Panc1 (cell line): ENCODE data around the gene CCDC127. TPM values are rescaled to one million over a fixed set of nuclear protein-coding genes. Genes with fewer than 3 reads are reported as not detected.
"Not testable (repeated sequence)": the region's sequence is repeated elsewhere in the genome, so short reads cannot be mapped to it uniquely, and the experiment has no call there.

Experiments used
- ATAC-seq: fragments of 200-7000 bp; cut with Tn5 transposase; 2 replicates; pipeline ENCODE4 v1.9.1; 2020; ENCODE audit warnings: mild to moderate bottlenecking, moderate library complexity
- BruUV-seq: library from RNA; stranded (reverse); fragments of 400-500 nt; replicated peaks from 2 replicates; lab custom pipeline; 2021; lab: Mats Ljungman, UMichigan
- CTCF ChIA-PET: fragments of 300-600 bp; sonication (Branson Sonifier 250); formaldehyde crosslinking; loops from one replicate; lab custom pipeline; 2022; ENCODE audit warnings: antibody characterized with exemption; lab: Charles Lee
- POLR2A ChIA-PET: fragments of 300-600 bp; sonication (Branson Sonifier 250); formaldehyde crosslinking; loops from one replicate; lab custom pipeline; 2022; ENCODE audit warnings: antibody characterized with exemption; lab: Charles Lee
- DNase-seq: peaks from one replicate; pipeline ENCODE4 v3.0.0-alpha.2; 2010; ENCODE audit warnings: low read depth, low spot score
- H3K27ac ChIP-seq: 2 replicates; pipeline ENCODE4 v1.5.1; 2011; ENCODE audit warnings: mild to moderate bottlenecking, low read length, inconsistent platforms
- H3K27me3 ChIP-seq: fragments of 200-500 bp; sonication (Bioruptor generic); 2 replicates; pipeline ENCODE4 v1.6.0; 2014; ENCODE audit warnings: low read length, inconsistent platforms; ENCODE audit not compliant: control insufficient read depth, insufficient read depth
- H3K36me3 ChIP-seq: fragments of 200-500 bp; sonication (Bioruptor generic); 2 replicates; pipeline ENCODE4 v1.5.1; 2014; ENCODE audit warnings: inconsistent platforms, mild to moderate bottlenecking, low read length, moderate library complexity; ENCODE audit not compliant: control insufficient read depth, insufficient read depth
- H3K4me1 ChIP-seq: 2 replicates; pipeline ENCODE4 v1.5.1; 2011; ENCODE audit warnings: inconsistent platforms, mild to moderate bottlenecking, low read length, moderate library complexity; ENCODE audit not compliant: control insufficient read depth, insufficient read depth
- H3K4me3 ChIP-seq, 2 experiments: 2 replicates each; pipeline ENCODE4 v1.5.1; 2011 to 2012; ENCODE audit warnings: low read depth in 2 of 2, low read length in 2 of 2, mild to moderate bottlenecking in 2 of 2, inconsistent platforms in 1 of 2, moderate library complexity in 1 of 2
- H3K9me3 ChIP-seq: fragments of 200-500 bp; sonication (Bioruptor generic); 2 replicates; pipeline ENCODE4 v1.5.1; 2014; ENCODE audit warnings: low read depth, mild to moderate bottlenecking, inconsistent platforms, low read length, moderate library complexity; ENCODE audit not compliant: control insufficient read depth, insufficient read depth
- CTCF ChIP-seq: fragments of 450-650 bp; IDR thresholded peaks from 2 replicates; pipeline ENCODE4 v1.5.1; 2017; ENCODE audit warnings: mild to moderate bottlenecking
- POLR2AphosphoS5 ChIP-seq: IDR thresholded peaks from 2 replicates; pipeline ENCODE4 v1.6.1; 2012; ENCODE audit warnings: mild to moderate bottlenecking, low read depth, low read length, moderate library complexity
- REST ChIP-seq, 2 experiments: IDR thresholded peaks; 2 replicates each; pipeline ENCODE4 v1.6.1; 2011 to 2012; ENCODE audit warnings: low read depth in 2 of 2, control low read depth in 1 of 2, low read length in 1 of 2, mild to moderate bottlenecking in 1 of 2, moderate library complexity in 1 of 2; ENCODE audit not compliant: insufficient read depth in 1 of 2
- SIN3A ChIP-seq: IDR thresholded peaks from 2 replicates; pipeline ENCODE4 v1.6.1; 2012; ENCODE audit warnings: low read depth, mild to moderate bottlenecking, low read length, moderate library complexity, borderline replicate concordance; ENCODE audit not compliant: insufficient read depth
- TCF7L2 ChIP-seq: IDR thresholded peaks from 2 replicates; pipeline ENCODE4 v1.6.1; 2011; ENCODE audit warnings: mild to moderate bottlenecking, low read depth, low read length, inconsistent platforms
- in situ Hi-C: cut with HindIII; loops from 2 replicates; pipeline ENCODE4 v1.10.0; 2016; ENCODE audit warnings: low sequenced_read_pairs, low pct_unique_long_range_greater_than_20kb
- intact Hi-C: fragments of 100-400 bp; cut with micrococcal nuclease; formaldehyde crosslinking; loops from one replicate; pipeline ENCODE4 v1.10.0; 2022; ENCODE audit not compliant: unreplicated experiment
- total RNA-seq: library from RNA; stranded (reverse); gene quantifications from one replicate; pipeline ENCODE4 v1.2.1, GENCODE V29; 2021; ENCODE audit not compliant: unreplicated experiment

CCDC127 gene
- total RNA-seq, 1 experiment from 2014 or later, result 8.1 TPM

- no peak overlapping the region for H3K4me3 ChIP-seq
- H3K27ac ChIP-seq, result no peak overlapping the region
- H3K36me3 ChIP-seq, result peaks cover 12% of the 10 kb centered on the region
- DNase-seq (no peak), ATAC-seq (no peak)
- no TSS peak for BruUV-seq
- CTCF ChIA-PET, result no interaction called here
- H3K9me3 ChIP-seq, result no peaks in the 10 kb centered on the region
- POLR2A ChIA-PET, result no interaction called here
- H3K4me1 ChIP-seq, result peaks cover 16% of the 10 kb centered on the region
- H3K27me3 ChIP-seq, result no peaks in the 10 kb centered on the region
- TF ChIP-seq CTCF (no peak), TCF7L2 (no peak), SIN3A (no peak), REST (IDR thresholded peaks at IDR 0.05; ENCODE audit: insufficient read depth in 1 of 2, low read depth in 2 of 2, low read length in 1 of 2) (no peak), POLR2AphosphoS5 (no peak)
- in situ Hi-C loops, result no loop called here
- intact Hi-C loops, result no loop called here
Observed at GRCh38 chr5:223791-224190, 5.8 kb upstream of the CCDC127 start.

GRCh38 chr5:222951-223715 lies 5.2 kb upstream of the CCDC127 start:
- H3K27ac ChIP-seq, ATAC-seq, intact Hi-C loops, H3K36me3 ChIP-seq, in situ Hi-C loops, H3K4me3 ChIP-seq, CTCF ChIA-PET, POLR2A ChIA-PET, H3K9me3 ChIP-seq, DNase-seq, H3K27me3 ChIP-seq, BruUV-seq: not testable (repeated sequence)
- H3K4me1 ChIP-seq, result peaks cover 16% of the 10 kb centered on the region

GRCh38 chr5:219991-220390 lies 2.0 kb upstream of the CCDC127 start:
- DNase-seq (no peak), ATAC-seq (no peak)
- Histone ChIP-seq H3K4me3 (peak overlapping the region; percentile 77 to 87), H3K36me3 (no peaks in the 10 kb centered on the region; the same call in 1 of the 2 replicates), H3K27me3 (no peaks in the 10 kb centered on the region), H3K9me3 (no peaks in the 10 kb centered on the region), H3K4me1 (peaks cover 16% of the 10 kb centered on the region), H3K27ac (peak overlapping the region; percentile 90)
- POLR2A ChIA-PET, result no interaction called here
- CTCF ChIA-PET, result no interaction called here
- intact Hi-C loops (no loop called here), in situ Hi-C loops (no loop called here)
- TSS peak; percentile 63 for BruUV-seq
- TF ChIP-seq SIN3A (no peak), POLR2AphosphoS5 (no peak), REST (IDR thresholded peaks at IDR 0.05; ENCODE audit: insufficient read depth in 1 of 2, low read depth in 2 of 2, low read length in 1 of 2) (no peak), CTCF (no peak)
